Endothelial cell of umbilical vein (primary cell): ENCODE results near the gene IL10RB. TPM values are rescaled to one million over a fixed set of nuclear protein-coding genes. Genes with fewer than 3 reads are reported as not detected.
"Not testable (repeated sequence)": the region's sequence is repeated elsewhere in the genome, so short reads cannot be mapped to it uniquely, and the experiment has no call there.

Experiments used
- BruUV-seq: library from RNA; stranded (reverse); fragments of 400-500 nt; replicated peaks from 2 replicates; lab custom pipeline; 2021; lab: Mats Ljungman, UMichigan
- CTCF ChIA-PET: fragments of 300-600, 350-600 bp; sonication (Branson Sonifier 250); formaldehyde crosslinking; loops from one replicate; lab custom pipeline; 2021; ENCODE audit warnings: antibody characterized with exemption, inconsistent platforms; lab: Charles Lee
- POLR2A ChIA-PET: fragments of 300-600, 350-600 bp; sonication (Branson Sonifier 250); formaldehyde crosslinking; loops from one replicate; lab custom pipeline; 2021; ENCODE audit warnings: antibody characterized with exemption, inconsistent platforms; lab: Charles Lee
- DNase-seq: peaks from one replicate; pipeline ENCODE4 v3.0.0-alpha.2; 2011; ENCODE audit warnings: low read depth, low spot score
- FAIRE-seq: peaks from 2 replicates; lab custom pipeline; 2011; peaks lifted over from hg19 to GRCh38; lab: Jason Lieb, UNC
- H2AFZ ChIP-seq: 2 replicates; pipeline ENCODE4 v1.6.0; 2012; ENCODE audit warnings: low read depth, low read length, control low read depth, inconsistent platforms
- H3K27ac ChIP-seq: 2 replicates; pipeline ENCODE4 v1.5.1; 2011; ENCODE audit warnings: low read depth, mild to moderate bottlenecking, control low read depth, low read length, moderate library complexity; ENCODE audit not compliant: insufficient read depth
- H3K27me3 ChIP-seq, 2 experiments: 2 replicates each; pipeline versions ENCODE4 v1.6.0 to v1.6.1; 2011; ENCODE audit warnings: low read length in 2 of 2, mixed read lengths in 1 of 2; ENCODE audit not compliant: control insufficient read depth in 2 of 2, insufficient read depth in 2 of 2
- H3K36me3 ChIP-seq, 2 experiments: 2 replicates in 1 of 2; 3 replicates in 1 of 2; pipeline ENCODE4 v1.5.1; 2011; ENCODE audit warnings: low read length in 2 of 2, mild to moderate bottlenecking in 1 of 2, moderate library complexity in 1 of 2; ENCODE audit not compliant: control insufficient read depth in 2 of 2, insufficient read depth in 2 of 2; ENCODE audit errors: extremely low read depth in 1 of 2
- H3K4me1 ChIP-seq: 3 replicates; pipeline ENCODE4 v1.5.1; 2011; ENCODE audit warnings: mild to moderate bottlenecking, low read length; ENCODE audit not compliant: control insufficient read depth, insufficient read depth; ENCODE audit errors: extremely low read depth
- H3K4me2 ChIP-seq: 2 replicates; pipeline ENCODE4 v1.6.1; 2011; ENCODE audit warnings: low read length, control low read depth, mixed read lengths; ENCODE audit not compliant: insufficient read depth
- H3K4me3 ChIP-seq, 3 experiments: fragments of 200-600 bp in 1 of 3; sonication (generic), shearing (Covaris generic) in 1 of 3; replicated peaks in 1 of 3; 2 replicates each; pipeline ENCODE4 v1.5.1; 2011 to 2016; ENCODE audit warnings: control low read depth in 3 of 3, low read length in 3 of 3, mild to moderate bottlenecking in 2 of 3, inconsistent platforms in 1 of 3, low read depth in 1 of 3, moderate library complexity in 1 of 3; ENCODE audit not compliant: insufficient read depth in 1 of 3
- H3K79me2 ChIP-seq: 2 replicates; pipeline ENCODE4 v1.6.0; 2012; ENCODE audit warnings: low read length, inconsistent platforms; ENCODE audit not compliant: control insufficient read depth, insufficient read depth
- H3K9ac ChIP-seq: replicated peaks from 2 replicates; pipeline ENCODE3; 2011; ENCODE audit warnings: low read length, control low read depth; ENCODE audit not compliant: insufficient read depth; ENCODE audit errors: extremely low read depth
- H3K9me1 ChIP-seq: replicated peaks from 3 replicates; pipeline ENCODE4 v1.6.0; 2011; ENCODE audit warnings: mild to moderate bottlenecking, low read length; ENCODE audit not compliant: control insufficient read depth, insufficient read depth; ENCODE audit errors: extremely low read depth
- H3K9me3 ChIP-seq: replicated peaks from 2 replicates; pipeline ENCODE4 v1.5.1; 2012; ENCODE audit warnings: low read length, inconsistent platforms; ENCODE audit not compliant: control insufficient read depth, insufficient read depth
- H4K20me1 ChIP-seq: replicated peaks from 2 replicates; pipeline ENCODE3; 2011; ENCODE audit warnings: mild to moderate bottlenecking, low read length; ENCODE audit not compliant: control insufficient read depth, insufficient read depth; ENCODE audit errors: extremely low read depth
- CTCF ChIP-seq, 2 donors: IDR thresholded peaks; 1 replicate in 1 of 2; 2 replicates in 1 of 2; pipeline ENCODE4 v1.5.1; 2011; ENCODE audit warnings: low read length in 2 of 2, mild to moderate bottlenecking in 2 of 2, moderate library complexity in 2 of 2, control low read depth in 1 of 2, inconsistent platforms in 1 of 2, low read depth in 1 of 2; ENCODE audit not compliant: insufficient read depth in 1 of 2; ENCODE audit errors: extremely low read depth in 1 of 2
- EZH2 ChIP-seq: IDR thresholded peaks from 2 replicates; pipeline ENCODE4 v1.6.1; 2012; ENCODE audit warnings: borderline replicate concordance, low read depth, mild to moderate bottlenecking, moderate library complexity, low read length, inconsistent platforms; ENCODE audit not compliant: severe bottlenecking
- FOS ChIP-seq: IDR thresholded peaks from 2 replicates; pipeline ENCODE4 v1.6.1; 2011; ENCODE audit warnings: mild to moderate bottlenecking, low read length, moderate library complexity, borderline replicate concordance; ENCODE audit not compliant: insufficient read depth
- GATA2 ChIP-seq: IDR thresholded peaks from 2 replicates; pipeline ENCODE4 v1.7.0; 2011; ENCODE audit warnings: low read depth, mild to moderate bottlenecking, moderate library complexity, mixed read lengths, low read length; ENCODE audit not compliant: insufficient read length, insufficient read depth
- JUN ChIP-seq: IDR thresholded peaks from 2 replicates; pipeline ENCODE4 v1.6.1; 2011; ENCODE audit warnings: borderline replicate concordance, low read depth; ENCODE audit not compliant: insufficient read length, insufficient read depth
- MAX ChIP-seq: IDR thresholded peaks from 2 replicates; pipeline ENCODE4 v1.6.1; 2011; ENCODE audit not compliant: insufficient read depth, insufficient read length
- MYC ChIP-seq: IDR thresholded peaks from one replicate; pipeline ENCODE4 v1.6.1; 2011; ENCODE audit warnings: mild to moderate bottlenecking, low read depth, low read length
- POLR2A ChIP-seq: IDR thresholded peaks from 2 replicates; pipeline ENCODE4 v1.6.1; 2012; ENCODE audit warnings: low read depth, mild to moderate bottlenecking, control low read depth, low read length
- POLR2AphosphoS5 ChIP-seq: IDR thresholded peaks from 2 replicates; pipeline ENCODE4 v1.6.1; 2012; ENCODE audit warnings: low read depth, mild to moderate bottlenecking, control low read depth, low read length, moderate library complexity; ENCODE audit not compliant: insufficient read depth
- dilution Hi-C: fragments of 300-500 bp; cut with MboI; formaldehyde crosslinking; loops from one replicate; pipeline ENCODE4 v1.15.0; 2019; ENCODE audit warnings: low sequenced_read_pairs; ENCODE audit not compliant: extremely low pct_ligation_motif_present
- intact Hi-C: fragments of 100-400 bp; cut with micrococcal nuclease; formaldehyde crosslinking; loops from one replicate; pipeline ENCODE4 v1.10.0; 2022
- polyA plus RNA-seq, 4 experiments: library from polyadenylated mRNA; depleted of rRNA in 3 of 4; stranded (reverse) in 3 of 4; unstranded in 1 of 4; fragments of >200 nt; gene quantifications; 2 replicates each; pipeline versions ENCODE4 v1.2.1 to v1.2.3, GENCODE V29; 2011 to 2012; ENCODE audit warnings: missing spikeins in 1 of 4
- total RNA-seq: library from RNA; stranded (reverse); gene quantifications from 2 replicates; pipeline ENCODE4 v1.2.3, GENCODE V29; 2021

The IL10RB gene
- total and polyA plus RNA-seq, 2 donors (not counting 3 experiments of a cell fraction or from before 2014, with no cell fraction given): 21.9 to 31.4 TPM

GRCh38 chr21:33323610-33324009 is 57.4 kb downstream of the IL10RB start:
- Histone ChIP-seq H3K79me2 (peaks cover 30% of the 10 kb centered on the region), H3K4me2 (peak overlapping the region; percentile 90), H3K4me3 (peak overlapping the region in 1 of 3 experiments; percentile 65), H3K4me1 (peaks cover 11% of the 10 kb centered on the region)
- BruUV-seq, H4K20me1 ChIP-seq, H3K9me1 ChIP-seq, H2AFZ ChIP-seq, dilution Hi-C loops, H3K27ac ChIP-seq, H3K27me3 ChIP-seq, CTCF ChIA-PET, H3K9me3 ChIP-seq, POLR2A ChIA-PET, H3K36me3 ChIP-seq, DNase-seq, H3K9ac ChIP-seq, FAIRE-seq: not testable (repeated sequence)
- intact Hi-C loops: loop anchor here (1.0 to 2.0 kb wide), 2 partner anchors 22 to 91 kb away; no protein-coding TSS in a partner anchor

- intact Hi-C loops: loop anchor here (1.0 to 2.0 kb wide), 3 partner anchors 23 to 92 kb away; no protein-coding TSS in a partner anchor
- Histone ChIP-seq H3K36me3 (no peaks in the 10 kb centered on the region), H3K4me2 (peak within 1 kb of the TSS; percentile 90), H3K79me2 (peaks cover 37% of the 10 kb centered on the region), H2AFZ (peak within 1 kb of the TSS; percentile 86), H3K9me3 (no peaks in the 10 kb centered on the region), H3K4me3 (peak within 1 kb of the TSS; percentile 50 to 73 (median 65)), H3K9ac (peak within 1 kb of the TSS; percentile 70), H3K9me1 (no peaks in the 10 kb centered on the region), H4K20me1 (no peaks in the 10 kb centered on the region), H3K4me1 (peaks cover 11% of the 10 kb centered on the region), H3K27me3 (no peaks in the 10 kb centered on the region), H3K27ac (peak within 1 kb of the TSS; percentile 46)
- TF ChIP-seq FOS (no peak), CTCF (IDR thresholded peaks at IDR 0.05; ENCODE audit: extremely low read depth in 1 of 2, insufficient read depth in 1 of 2, low read depth in 1 of 2, low read length in 2 of 2) (no peak), MAX (no peak), POLR2AphosphoS5 (peak; percentile 73), JUN (no peak), GATA2 (no peak), EZH2 (no peak), MYC (peak; percentile 10), POLR2A (peak; percentile 93)
- POLR2A ChIA-PET: interaction anchor here (1.0 to 1.7 kb wide), 2 partner anchors 37 to 58 kb away, joined by 4 to 5 read pairs; partner anchors contain the start of gene IL10RB
- DNase-seq (peak; percentile 98), FAIRE-seq (peak; percentile 75)
- dilution Hi-C loops: no loop called here
- CTCF ChIA-PET: interaction anchor here (0.6 to 2.0 kb wide), 19 partner anchors 10 to 384 kb away, joined by 3 to 29 read pairs (median 4); partner anchors contain the start of genes IFNAR2 and TMEM50B
- TSS peak; percentile 91 for BruUV-seq
Measured at GRCh38 chr21:33324291-33325221, 58.4 kb downstream of the IL10RB start, which contains the start of gene IFNAR1. IFNAR1 (plus strand) TSS chr21:33324970; CDS start chr21:33325056, 86 bp downstream.
